ENCODE measurements around the gene TBX4. TPM values are rescaled to one million over a fixed set of nuclear protein-coding genes. Genes with fewer than 3 reads are reported as not detected.

Gene TBX4
- total RNA-seq, 1 donor from 2014 or later, result not detected

DNA sequence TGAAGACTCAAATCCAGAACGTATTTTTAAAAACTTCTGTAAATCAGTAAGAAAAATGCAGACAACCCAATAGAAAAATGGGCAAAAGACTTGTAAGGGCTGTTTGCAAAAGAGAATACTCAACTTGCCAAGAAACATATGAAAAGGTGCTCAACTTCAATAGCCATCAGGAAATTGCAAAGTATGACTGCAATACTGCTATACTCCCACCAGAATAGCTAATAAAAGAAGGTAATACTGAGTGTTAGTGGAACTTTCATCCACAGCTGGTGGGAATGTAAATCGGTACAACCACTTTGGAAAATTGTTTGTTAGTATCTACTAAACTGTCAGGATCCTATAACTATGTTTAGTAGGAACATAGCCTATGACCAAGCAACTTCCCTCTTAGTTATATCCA lies 48.1 kb downstream of the TBX4 start:
- no peak overlapping the region for H3K9ac ChIP-seq
- peaks cover 13% of the 10 kb centered on the region for H3K4me1 Mint-ChIP-seq
- TF ChIP-seq, protein P1, sequence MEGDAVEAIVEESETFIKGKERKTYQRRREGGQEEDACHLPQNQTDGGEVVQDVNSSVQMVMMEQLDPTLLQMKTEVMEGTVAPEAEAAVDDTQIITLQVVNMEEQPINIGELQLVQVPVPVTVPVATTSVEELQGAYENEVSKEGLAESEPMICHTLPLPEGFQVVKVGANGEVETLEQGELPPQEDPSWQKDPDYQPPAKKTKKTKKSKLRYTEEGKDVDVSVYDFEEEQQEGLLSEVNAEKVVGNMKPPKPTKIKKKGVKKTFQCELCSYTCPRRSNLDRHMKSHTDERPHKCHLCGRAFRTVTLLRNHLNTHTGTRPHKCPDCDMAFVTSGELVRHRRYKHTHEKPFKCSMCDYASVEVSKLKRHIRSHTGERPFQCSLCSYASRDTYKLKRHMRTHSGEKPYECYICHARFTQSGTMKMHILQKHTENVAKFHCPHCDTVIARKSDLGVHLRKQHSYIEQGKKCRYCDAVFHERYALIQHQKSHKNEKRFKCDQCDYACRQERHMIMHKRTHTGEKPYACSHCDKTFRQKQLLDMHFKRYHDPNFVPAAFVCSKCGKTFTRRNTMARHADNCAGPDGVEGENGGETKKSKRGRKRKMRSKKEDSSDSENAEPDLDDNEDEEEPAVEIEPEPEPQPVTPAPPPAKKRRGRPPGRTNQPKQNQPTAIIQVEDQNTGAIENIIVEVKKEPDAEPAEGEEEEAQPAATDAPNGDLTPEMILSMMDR (IDR thresholded peaks at IDR 0.05), result no peak
- no peak for TF ChIP-seq EZH2phosphoT487 (IDR thresholded peaks at IDR 0.05)
- TF ChIP-seq EZH2 (IDR thresholded peaks at IDR 0.05), result no peak
- H3F3A ChIP-seq (ENCODE audit: low read depth), result no peaks in the 10 kb centered on the region
- H3K36me3 Mint-ChIP-seq, result no peaks in the 10 kb centered on the region
- H3K36me3 ChIP-seq, result no peaks in the 10 kb centered on the region
- no peak overlapping the region for H2AFZ ChIP-seq (replicated peaks)
- H3K4me3 Mint-ChIP-seq, result no peak overlapping the region
- no peak overlapping the region for H3K27ac Mint-ChIP-seq
- no peak overlapping the region for H3K4me3 ChIP-seq
- no peaks in the 10 kb centered on the region for H3K79me2 ChIP-seq (ENCODE audit: low read depth)
- no peak overlapping the region for H3K4me2 ChIP-seq
- no peaks in the 10 kb centered on the region for H3K27me3 ChIP-seq
- H3K9me3 Mint-ChIP-seq, result no peaks in the 10 kb centered on the region
- peaks cover 2% of the 10 kb centered on the region for H3K27me3 Mint-ChIP-seq (ENCODE audit: insufficient read depth, low read depth)
- no peak for DNase-seq (ENCODE audit: low spot score)
- no peaks in the 10 kb centered on the region for H4K20me1 ChIP-seq (ENCODE audit: low read depth)
- H3K4me1 ChIP-seq, result peaks cover 8% of the 10 kb centered on the region
- H3K9me3 ChIP-seq (ENCODE audit: low read depth), result no peaks in the 10 kb centered on the region
- H3K27ac ChIP-seq, result no peak overlapping the region

DNA sequence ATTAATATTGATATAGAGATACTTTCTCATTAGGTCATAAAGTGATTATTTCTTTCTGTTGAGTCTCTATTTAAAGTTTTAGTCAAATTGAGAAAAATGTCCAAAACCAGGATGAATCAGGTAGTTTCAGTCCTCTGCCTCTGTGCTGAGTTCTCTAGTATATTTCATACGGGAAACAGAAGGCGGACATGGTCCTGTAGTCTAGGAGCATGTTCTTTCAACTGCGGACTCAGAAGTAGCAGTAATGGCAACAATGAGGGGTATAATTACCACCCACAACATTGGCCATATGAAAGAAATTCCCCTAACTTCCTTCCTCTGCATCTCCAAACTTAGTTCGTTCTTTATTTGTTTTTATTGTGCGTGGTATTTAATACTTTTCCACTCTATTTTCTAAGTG lies 50.1 kb downstream of the TBX4 start:
- H4K20me1 ChIP-seq (ENCODE audit: low read depth), result no peaks in the 10 kb centered on the region
- Mint-ChIP-seq H3K27me3 (ENCODE audit: insufficient read depth, low read depth) (peaks cover 2% of the 10 kb centered on the region), H3K36me3 (no peaks in the 10 kb centered on the region), H3K4me3 (no peak overlapping the region), H3K9me3 (no peaks in the 10 kb centered on the region), H3K4me1 (peaks cover 1% of the 10 kb centered on the region), H3K27ac (no peak overlapping the region)
- DNase-seq (ENCODE audit: low spot score), result no peak
- H3K9ac ChIP-seq, result no peak overlapping the region
- TF ChIP-seq EZH2 (IDR thresholded peaks at IDR 0.05), result no peak
- TF ChIP-seq, protein P1 (IDR thresholded peaks at IDR 0.05), result no peak
- no peak for TF ChIP-seq EZH2phosphoT487 (IDR thresholded peaks at IDR 0.05)
- no peaks in the 10 kb centered on the region for H3K4me1 ChIP-seq
- no peak overlapping the region for H3K4me3 ChIP-seq
- no peak overlapping the region for H3K4me2 ChIP-seq
- H3K27me3 ChIP-seq, result no peaks in the 10 kb centered on the region
- no peaks in the 10 kb centered on the region for H3K9me3 ChIP-seq (ENCODE audit: low read depth)
- no peak overlapping the region for H2AFZ ChIP-seq (replicated peaks)
- no peak overlapping the region for H3K27ac ChIP-seq
- H3F3A ChIP-seq (ENCODE audit: low read depth), result no peaks in the 10 kb centered on the region
- H3K36me3 ChIP-seq, result no peaks in the 10 kb centered on the region
- no peaks in the 10 kb centered on the region for H3K79me2 ChIP-seq (ENCODE audit: low read depth)

DNA sequence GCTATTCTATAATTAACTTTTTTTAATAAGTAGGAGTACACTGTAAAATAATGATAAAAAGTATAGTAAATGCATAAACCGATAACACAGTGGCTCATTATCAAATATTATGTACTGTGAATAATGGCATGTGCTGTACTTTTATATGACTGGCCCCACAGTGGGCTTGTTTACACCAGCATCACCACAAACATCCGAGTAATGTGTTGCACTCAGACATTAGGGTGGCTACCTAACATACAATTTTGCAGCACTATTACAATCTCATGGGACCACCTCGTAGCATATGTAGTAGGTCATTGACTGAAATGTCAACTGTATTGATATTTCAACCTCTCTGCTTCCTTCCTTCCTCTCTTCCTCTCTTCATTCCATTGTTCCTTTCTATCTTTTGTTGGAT lies 51.7 kb downstream of the TBX4 start:
- no peaks in the 10 kb centered on the region for H3K4me1 Mint-ChIP-seq
- Histone ChIP-seq H4K20me1 (ENCODE audit: low read depth) (no peaks in the 10 kb centered on the region), H3K4me1 (no peaks in the 10 kb centered on the region), H3K36me3 (no peaks in the 10 kb centered on the region), H3F3A (ENCODE audit: low read depth) (no peaks in the 10 kb centered on the region), H3K9ac (no peak overlapping the region), H3K9me3 (ENCODE audit: low read depth) (no peaks in the 10 kb centered on the region), H3K27me3 (no peaks in the 10 kb centered on the region), H3K4me3 (no peak overlapping the region), H3K27ac (no peak overlapping the region), H2AFZ (replicated peaks) (no peak overlapping the region), H3K79me2 (ENCODE audit: low read depth) (no peaks in the 10 kb centered on the region), H3K4me2 (no peak overlapping the region)
- DNase-seq (ENCODE audit: low spot score), result no peak
- H3K9me3 Mint-ChIP-seq, result no peaks in the 10 kb centered on the region
- H3K27me3 Mint-ChIP-seq (ENCODE audit: insufficient read depth, low read depth), result no peaks in the 10 kb centered on the region
- H3K36me3 Mint-ChIP-seq, result no peaks in the 10 kb centered on the region
- no peak overlapping the region for H3K27ac Mint-ChIP-seq
- H3K4me3 Mint-ChIP-seq, result no peak overlapping the region
- TF ChIP-seq, protein P1 (IDR thresholded peaks at IDR 0.05), result no peak
- TF ChIP-seq EZH2phosphoT487 (IDR thresholded peaks at IDR 0.05) (no peak), EZH2 (IDR thresholded peaks at IDR 0.05) (no peak)
